ENCODE results near the gene USP48.

Gene USP48

GRCh38 chr1:21759182-21759581 lies 23.8 kb downstream of the USP48 start:
- Histone ChIP-seq H3K4me3 (ENCODE audit: low read depth, low read length) (no peak overlapping the region), H3K9me3 (ENCODE audit: control insufficient read depth, insufficient read depth, low read length) (no peaks in the 10 kb centered on the region), H3K4me1 (ENCODE audit: control insufficient read depth, insufficient read depth, low read length) (peaks cover 3% of the 10 kb centered on the region; the same call in 1 of the 2 replicates), H3K9ac (ENCODE audit: low read depth, low read length) (no peak overlapping the region), H3K27me3 (ENCODE audit: control insufficient read depth, insufficient read depth, low read length) (no peaks in the 10 kb centered on the region), H3K27ac (ENCODE audit: low read depth, low read length) (no peak overlapping the region), H3K36me3 (ENCODE audit: control insufficient read depth, insufficient read depth, low read length) (peaks cover 28% of the 10 kb centered on the region)

DNA sequence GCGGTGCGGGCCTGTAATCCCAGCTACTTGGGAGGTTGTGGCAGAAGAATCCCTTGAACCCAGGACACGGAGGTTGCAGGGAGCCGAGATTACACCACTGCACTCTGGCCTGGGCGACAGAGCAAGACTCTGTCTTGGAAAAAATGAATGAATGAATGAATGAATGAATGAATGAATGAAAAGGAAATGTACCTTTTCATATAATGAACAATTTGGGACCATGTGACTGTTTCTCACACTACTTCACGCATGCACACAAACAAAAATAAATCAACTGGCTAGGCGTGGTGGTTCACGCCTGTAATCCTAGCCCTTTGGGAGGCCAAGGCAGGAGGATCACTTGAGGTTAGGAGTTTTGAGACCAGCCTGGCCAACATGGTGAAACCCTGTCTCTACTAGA lies 24.3 kb downstream of the USP48 start:
- H3K4me3 ChIP-seq (ENCODE audit: low read depth, low read length), result no peak overlapping the region
- no peaks in the 10 kb centered on the region for H3K9me3 ChIP-seq (ENCODE audit: control insufficient read depth, insufficient read depth, low read length)
- no peak overlapping the region for H3K9ac ChIP-seq (ENCODE audit: low read depth, low read length)
- no peaks in the 10 kb centered on the region for H3K4me1 ChIP-seq (ENCODE audit: control insufficient read depth, insufficient read depth, low read length)
- no peaks in the 10 kb centered on the region for H3K27me3 ChIP-seq (ENCODE audit: control insufficient read depth, insufficient read depth, low read length)
- no peak overlapping the region for H3K27ac ChIP-seq (ENCODE audit: low read depth, low read length)
- peaks cover 34% of the 10 kb centered on the region for H3K36me3 ChIP-seq (ENCODE audit: control insufficient read depth, insufficient read depth, low read length)

DNA sequence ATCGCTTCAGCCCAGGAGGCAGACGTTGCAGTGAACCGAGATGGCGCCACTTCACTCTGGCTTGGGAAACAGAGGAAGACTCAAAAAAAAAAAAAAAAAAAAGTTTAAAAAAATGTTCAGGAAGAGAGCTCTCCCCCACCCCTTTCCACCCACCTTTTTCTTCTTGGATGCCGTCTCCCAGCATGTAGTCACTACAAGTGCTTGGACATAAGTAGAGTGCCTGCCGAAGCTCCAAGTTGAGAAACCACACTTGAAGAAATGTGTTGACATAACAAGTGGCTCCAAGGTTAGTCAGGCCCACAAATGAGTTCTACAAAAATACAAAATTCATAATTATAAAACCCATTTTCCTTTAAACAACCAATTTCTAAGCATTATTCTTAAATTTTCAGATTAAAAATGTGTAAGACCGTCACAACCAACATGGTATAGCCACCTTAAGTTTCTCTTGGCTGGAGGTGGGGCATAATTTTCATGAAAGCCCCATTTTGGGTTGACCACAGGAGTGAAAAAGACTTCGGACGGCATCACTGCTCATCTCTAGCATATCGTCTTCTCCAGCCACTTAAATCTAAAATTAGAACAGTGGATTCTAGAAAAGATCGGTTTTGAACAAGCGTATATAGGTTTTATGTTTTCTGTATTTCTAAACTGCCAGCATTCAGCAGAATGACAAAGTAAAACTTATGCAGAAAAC lies 26.4 kb downstream of the USP48 start:
- H3K9me3 ChIP-seq (ENCODE audit: control insufficient read depth, insufficient read depth, low read length), result no peaks in the 10 kb centered on the region
- H3K36me3 ChIP-seq (ENCODE audit: control insufficient read depth, insufficient read depth, low read length), result peaks cover 53% of the 10 kb centered on the region
- no peaks in the 10 kb centered on the region for H3K4me1 ChIP-seq (ENCODE audit: control insufficient read depth, insufficient read depth, low read length)
- H3K9ac ChIP-seq (ENCODE audit: low read depth, low read length), result no peak overlapping the region
- no peaks in the 10 kb centered on the region for H3K27me3 ChIP-seq (ENCODE audit: control insufficient read depth, insufficient read depth, low read length)
- H3K4me3 ChIP-seq (ENCODE audit: low read depth, low read length), result no peak overlapping the region
- no peak overlapping the region for H3K27ac ChIP-seq (ENCODE audit: low read depth, low read length)

- H3K9me3 ChIP-seq (ENCODE audit: control insufficient read depth, insufficient read depth, low read length), result no peaks in the 10 kb centered on the region
- H3K4me1 ChIP-seq (ENCODE audit: control insufficient read depth, insufficient read depth, low read length), result no peaks in the 10 kb centered on the region
- no peaks in the 10 kb centered on the region for H3K27me3 ChIP-seq (ENCODE audit: control insufficient read depth, insufficient read depth, low read length)
- no peak overlapping the region for H3K27ac ChIP-seq (ENCODE audit: low read depth, low read length)
- no peak overlapping the region for H3K4me3 ChIP-seq (ENCODE audit: low read depth, low read length)
- no peak overlapping the region for H3K9ac ChIP-seq (ENCODE audit: low read depth, low read length)
- H3K36me3 ChIP-seq (ENCODE audit: control insufficient read depth, insufficient read depth, low read length), result peaks cover 67% of the 10 kb centered on the region
Observed at GRCh38 chr1:21755067-21755466, 27.9 kb downstream of the USP48 start.

GRCh38 chr1:21754583-21754982 lies 28.4 kb downstream of the USP48 start:
- H3K4me1 ChIP-seq (ENCODE audit: control insufficient read depth, insufficient read depth, low read length), result no peaks in the 10 kb centered on the region
- no peak overlapping the region for H3K4me3 ChIP-seq (ENCODE audit: low read depth, low read length)
- no peaks in the 10 kb centered on the region for H3K27me3 ChIP-seq (ENCODE audit: control insufficient read depth, insufficient read depth, low read length)
- peaks cover 72% of the 10 kb centered on the region for H3K36me3 ChIP-seq (ENCODE audit: control insufficient read depth, insufficient read depth, low read length)
- no peaks in the 10 kb centered on the region for H3K9me3 ChIP-seq (ENCODE audit: control insufficient read depth, insufficient read depth, low read length)
- H3K27ac ChIP-seq (ENCODE audit: low read depth, low read length), result no peak overlapping the region
- no peak overlapping the region for H3K9ac ChIP-seq (ENCODE audit: low read depth, low read length)

GRCh38 chr1:21752186-21752585 lies 30.8 kb downstream of the USP48 start:
- Histone ChIP-seq H3K4me3 (ENCODE audit: low read depth, low read length) (no peak overlapping the region), H3K36me3 (ENCODE audit: control insufficient read depth, insufficient read depth, low read length) (peaks cover 89% of the 10 kb centered on the region), H3K9ac (ENCODE audit: low read depth, low read length) (no peak overlapping the region), H3K27ac (ENCODE audit: low read depth, low read length) (no peak overlapping the region), H3K27me3 (ENCODE audit: control insufficient read depth, insufficient read depth, low read length) (no peaks in the 10 kb centered on the region), H3K4me1 (ENCODE audit: control insufficient read depth, insufficient read depth, low read length) (no peaks in the 10 kb centered on the region), H3K9me3 (ENCODE audit: control insufficient read depth, insufficient read depth, low read length) (no peaks in the 10 kb centered on the region)

DNA sequence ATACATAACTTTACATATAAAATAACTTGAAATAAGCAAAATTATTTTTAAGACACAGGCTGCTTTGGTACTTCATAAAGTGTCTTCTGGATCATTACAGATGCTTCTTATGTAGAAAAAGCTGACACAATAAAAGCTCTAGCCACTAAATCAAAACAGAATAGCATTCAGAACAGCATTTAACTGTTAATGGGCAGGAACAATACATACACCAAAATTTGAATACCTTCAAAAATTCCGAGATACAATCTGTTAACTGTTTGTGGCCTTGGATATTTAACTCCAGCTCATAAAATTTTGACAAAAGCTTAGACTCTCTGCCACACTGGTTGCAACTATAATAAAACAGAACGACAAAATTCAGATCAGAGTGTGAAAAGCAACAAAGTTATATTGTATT lies 31.7 kb downstream of the USP48 start:
- H3K9ac ChIP-seq (ENCODE audit: low read depth, low read length), result no peak overlapping the region
- H3K4me1 ChIP-seq (ENCODE audit: control insufficient read depth, insufficient read depth, low read length), result no peaks in the 10 kb centered on the region
- no peak overlapping the region for H3K4me3 ChIP-seq (ENCODE audit: low read depth, low read length)
- H3K27me3 ChIP-seq (ENCODE audit: control insufficient read depth, insufficient read depth, low read length), result no peaks in the 10 kb centered on the region
- H3K36me3 ChIP-seq (ENCODE audit: control insufficient read depth, insufficient read depth, low read length), result peaks cover 92% of the 10 kb centered on the region
- H3K9me3 ChIP-seq (ENCODE audit: control insufficient read depth, insufficient read depth, low read length), result no peaks in the 10 kb centered on the region
- H3K27ac ChIP-seq (ENCODE audit: low read depth, low read length), result no peak overlapping the region

GRCh38 chr1:21750841-21751240 lies 32.1 kb downstream of the USP48 start:
- Histone ChIP-seq H3K4me3 (ENCODE audit: low read depth, low read length) (no peak overlapping the region), H3K4me1 (ENCODE audit: control insufficient read depth, insufficient read depth, low read length) (no peaks in the 10 kb centered on the region), H3K9ac (ENCODE audit: low read depth, low read length) (no peak overlapping the region), H3K9me3 (ENCODE audit: control insufficient read depth, insufficient read depth, low read length) (no peaks in the 10 kb centered on the region), H3K36me3 (ENCODE audit: control insufficient read depth, insufficient read depth, low read length) (peaks cover 93% of the 10 kb centered on the region), H3K27ac (ENCODE audit: low read depth, low read length) (no peak overlapping the region), H3K27me3 (ENCODE audit: control insufficient read depth, insufficient read depth, low read length) (no peaks in the 10 kb centered on the region)

- Histone ChIP-seq H3K27me3 (ENCODE audit: control insufficient read depth, insufficient read depth, low read length) (no peaks in the 10 kb centered on the region), H3K27ac (ENCODE audit: low read depth, low read length) (no peak overlapping the region), H3K9me3 (ENCODE audit: control insufficient read depth, insufficient read depth, low read length) (no peaks in the 10 kb centered on the region), H3K4me1 (ENCODE audit: control insufficient read depth, insufficient read depth, low read length) (no peaks in the 10 kb centered on the region), H3K36me3 (ENCODE audit: control insufficient read depth, insufficient read depth, low read length) (peaks cover 93% of the 10 kb centered on the region), H3K9ac (ENCODE audit: low read depth, low read length) (no peak overlapping the region), H3K4me3 (ENCODE audit: low read depth, low read length) (no peak overlapping the region)
Observed at GRCh38 chr1:21749859-21750468, 33.0 kb downstream of the USP48 start.

- no peaks in the 10 kb centered on the region for H3K27me3 ChIP-seq (ENCODE audit: control insufficient read depth, insufficient read depth, low read length)
- no peaks in the 10 kb centered on the region for H3K9me3 ChIP-seq (ENCODE audit: control insufficient read depth, insufficient read depth, low read length)
- no peak overlapping the region for H3K9ac ChIP-seq (ENCODE audit: low read depth, low read length)
- H3K4me3 ChIP-seq (ENCODE audit: low read depth, low read length), result no peak overlapping the region
- peaks cover 88% of the 10 kb centered on the region for H3K36me3 ChIP-seq (ENCODE audit: control insufficient read depth, insufficient read depth, low read length)
- no peak overlapping the region for H3K27ac ChIP-seq (ENCODE audit: low read depth, low read length)
- no peaks in the 10 kb centered on the region for H3K4me1 ChIP-seq (ENCODE audit: control insufficient read depth, insufficient read depth, low read length)
Observed at GRCh38 chr1:21749109-21749508, 33.8 kb downstream of the USP48 start.

DNA sequence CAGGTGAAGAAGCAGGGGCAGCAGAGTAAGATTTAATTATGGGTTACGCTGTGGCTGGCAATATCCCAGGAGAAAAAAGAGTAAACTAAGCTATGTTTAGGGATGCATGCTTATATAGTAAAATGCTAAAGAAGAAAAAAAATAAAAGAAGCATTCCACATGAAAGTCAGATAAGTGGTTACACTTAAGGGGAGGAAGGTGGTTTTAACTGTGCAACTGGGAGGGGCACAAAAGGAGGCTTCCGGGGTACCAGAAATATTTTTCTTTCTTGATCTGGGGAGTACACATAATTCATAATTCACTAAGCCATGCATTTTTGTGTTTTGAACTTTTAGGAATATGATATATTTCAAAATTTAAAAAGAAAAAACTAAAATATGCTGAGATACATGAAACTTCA lies 39.5 kb downstream of the USP48 start:
- H3K9ac ChIP-seq (ENCODE audit: low read depth, low read length), result no peak overlapping the region
- no peaks in the 10 kb centered on the region for H3K27me3 ChIP-seq (ENCODE audit: control insufficient read depth, insufficient read depth, low read length)
- no peak overlapping the region for H3K27ac ChIP-seq (ENCODE audit: low read depth, low read length)
- no peak overlapping the region for H3K4me3 ChIP-seq (ENCODE audit: low read depth, low read length)
- no peaks in the 10 kb centered on the region for H3K9me3 ChIP-seq (ENCODE audit: control insufficient read depth, insufficient read depth, low read length)
- H3K4me1 ChIP-seq (ENCODE audit: control insufficient read depth, insufficient read depth, low read length), result no peaks in the 10 kb centered on the region
- H3K36me3 ChIP-seq (ENCODE audit: control insufficient read depth, insufficient read depth, low read length), result peaks cover 63% of the 10 kb centered on the region

All from HUES48 (cell line).